C4-2B (cell line): Measurements from ENCODE around the gene NPC1L1.

Experiments used
- H3K27ac ChIP-seq: fragments of 450-650 bp; 2 replicates; pipeline ENCODE4 v1.5.1; 2017
- ZFX ChIP-seq: fragments of 450-650 bp; IDR thresholded peaks from 2 replicates; pipeline ENCODE4 v1.6.1; 2017
- TF ChIP-seq, protein P1 (sequence below): fragments of 450-650 bp; conservative IDR thresholded peaks from 2 replicates; pipeline ENCODE4 v1.5.1; 2017; ENCODE audit warnings: mild to moderate bottlenecking

Gene NPC1L1, protein sequence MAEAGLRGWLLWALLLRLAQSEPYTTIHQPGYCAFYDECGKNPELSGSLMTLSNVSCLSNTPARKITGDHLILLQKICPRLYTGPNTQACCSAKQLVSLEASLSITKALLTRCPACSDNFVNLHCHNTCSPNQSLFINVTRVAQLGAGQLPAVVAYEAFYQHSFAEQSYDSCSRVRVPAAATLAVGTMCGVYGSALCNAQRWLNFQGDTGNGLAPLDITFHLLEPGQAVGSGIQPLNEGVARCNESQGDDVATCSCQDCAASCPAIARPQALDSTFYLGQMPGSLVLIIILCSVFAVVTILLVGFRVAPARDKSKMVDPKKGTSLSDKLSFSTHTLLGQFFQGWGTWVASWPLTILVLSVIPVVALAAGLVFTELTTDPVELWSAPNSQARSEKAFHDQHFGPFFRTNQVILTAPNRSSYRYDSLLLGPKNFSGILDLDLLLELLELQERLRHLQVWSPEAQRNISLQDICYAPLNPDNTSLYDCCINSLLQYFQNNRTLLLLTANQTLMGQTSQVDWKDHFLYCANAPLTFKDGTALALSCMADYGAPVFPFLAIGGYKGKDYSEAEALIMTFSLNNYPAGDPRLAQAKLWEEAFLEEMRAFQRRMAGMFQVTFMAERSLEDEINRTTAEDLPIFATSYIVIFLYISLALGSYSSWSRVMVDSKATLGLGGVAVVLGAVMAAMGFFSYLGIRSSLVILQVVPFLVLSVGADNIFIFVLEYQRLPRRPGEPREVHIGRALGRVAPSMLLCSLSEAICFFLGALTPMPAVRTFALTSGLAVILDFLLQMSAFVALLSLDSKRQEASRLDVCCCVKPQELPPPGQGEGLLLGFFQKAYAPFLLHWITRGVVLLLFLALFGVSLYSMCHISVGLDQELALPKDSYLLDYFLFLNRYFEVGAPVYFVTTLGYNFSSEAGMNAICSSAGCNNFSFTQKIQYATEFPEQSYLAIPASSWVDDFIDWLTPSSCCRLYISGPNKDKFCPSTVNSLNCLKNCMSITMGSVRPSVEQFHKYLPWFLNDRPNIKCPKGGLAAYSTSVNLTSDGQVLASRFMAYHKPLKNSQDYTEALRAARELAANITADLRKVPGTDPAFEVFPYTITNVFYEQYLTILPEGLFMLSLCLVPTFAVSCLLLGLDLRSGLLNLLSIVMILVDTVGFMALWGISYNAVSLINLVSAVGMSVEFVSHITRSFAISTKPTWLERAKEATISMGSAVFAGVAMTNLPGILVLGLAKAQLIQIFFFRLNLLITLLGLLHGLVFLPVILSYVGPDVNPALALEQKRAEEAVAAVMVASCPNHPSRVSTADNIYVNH (N-terminal part only)

DNA sequence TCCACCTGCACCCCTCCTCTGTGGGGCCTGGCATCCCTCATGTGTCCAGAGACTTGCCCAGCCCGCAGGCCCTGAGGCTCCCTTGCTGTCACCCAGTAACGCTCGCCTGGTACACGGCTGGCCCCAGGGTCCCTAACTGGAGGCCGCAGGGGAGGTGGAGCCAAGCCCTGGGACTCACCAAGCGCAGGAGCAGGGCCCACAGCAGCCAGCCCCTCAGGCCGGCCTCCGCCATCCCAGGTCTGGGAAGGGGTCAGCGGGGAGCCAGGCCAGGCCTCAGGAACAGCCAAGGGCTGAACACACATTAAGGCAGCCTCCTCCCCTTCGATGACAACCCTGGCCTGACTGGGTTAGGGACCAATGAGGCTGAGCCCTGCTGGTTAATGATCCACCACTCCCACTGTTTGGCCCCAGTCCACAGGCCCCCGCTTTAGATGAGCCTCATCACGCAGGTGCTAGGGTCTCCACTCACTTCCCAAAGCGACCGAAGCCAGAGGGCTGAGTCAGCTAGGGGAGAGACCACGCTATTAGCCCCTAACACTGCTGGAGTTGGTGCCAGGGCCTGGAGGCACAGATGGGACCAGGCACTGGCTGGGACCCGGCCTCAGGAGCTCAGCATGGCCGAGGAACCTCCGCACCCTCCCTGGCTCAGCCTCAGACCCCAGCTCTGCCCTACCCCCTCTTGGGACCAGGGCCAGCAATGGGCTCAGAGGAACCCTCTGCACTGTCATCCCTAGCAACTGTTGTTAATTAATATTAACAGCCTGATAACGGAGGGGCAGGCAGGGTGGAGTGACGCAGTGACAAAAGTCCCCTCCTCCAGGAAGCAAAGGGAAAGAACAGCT is at the start of gene NPC1L1:
TSS of gene NPC1L1 (minus strand) at position 303 of the 842 bp plus-strand sequence. CDS start at position 232, 71 bp downstream.
- H3K27ac ChIP-seq, result no peak within 1 kb of the TSS
- TF ChIP-seq, protein P1, sequence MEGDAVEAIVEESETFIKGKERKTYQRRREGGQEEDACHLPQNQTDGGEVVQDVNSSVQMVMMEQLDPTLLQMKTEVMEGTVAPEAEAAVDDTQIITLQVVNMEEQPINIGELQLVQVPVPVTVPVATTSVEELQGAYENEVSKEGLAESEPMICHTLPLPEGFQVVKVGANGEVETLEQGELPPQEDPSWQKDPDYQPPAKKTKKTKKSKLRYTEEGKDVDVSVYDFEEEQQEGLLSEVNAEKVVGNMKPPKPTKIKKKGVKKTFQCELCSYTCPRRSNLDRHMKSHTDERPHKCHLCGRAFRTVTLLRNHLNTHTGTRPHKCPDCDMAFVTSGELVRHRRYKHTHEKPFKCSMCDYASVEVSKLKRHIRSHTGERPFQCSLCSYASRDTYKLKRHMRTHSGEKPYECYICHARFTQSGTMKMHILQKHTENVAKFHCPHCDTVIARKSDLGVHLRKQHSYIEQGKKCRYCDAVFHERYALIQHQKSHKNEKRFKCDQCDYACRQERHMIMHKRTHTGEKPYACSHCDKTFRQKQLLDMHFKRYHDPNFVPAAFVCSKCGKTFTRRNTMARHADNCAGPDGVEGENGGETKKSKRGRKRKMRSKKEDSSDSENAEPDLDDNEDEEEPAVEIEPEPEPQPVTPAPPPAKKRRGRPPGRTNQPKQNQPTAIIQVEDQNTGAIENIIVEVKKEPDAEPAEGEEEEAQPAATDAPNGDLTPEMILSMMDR, result no peak
- TF ChIP-seq ZFX, result no peak

DNA sequence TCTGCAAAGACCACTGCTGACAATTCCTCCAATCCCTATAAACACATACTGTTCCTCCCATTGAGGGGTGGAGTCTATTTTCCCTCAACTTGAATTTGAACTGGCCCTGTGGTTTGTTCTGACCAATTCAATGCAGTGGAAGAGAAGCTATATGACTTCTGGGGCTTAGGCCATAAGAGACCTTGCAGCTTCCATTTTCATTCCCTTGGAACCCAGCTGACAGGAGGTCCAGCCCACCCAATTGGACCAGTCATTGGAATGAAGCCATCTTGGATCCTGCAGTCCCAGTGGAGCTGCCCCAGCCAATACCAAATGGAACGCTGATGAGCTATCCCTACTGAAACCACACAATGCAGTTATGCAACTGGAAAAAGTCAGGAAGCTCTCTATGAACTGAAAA is 49.8 kb upstream of the NPC1L1 start:
- no peak for TF ChIP-seq ZFX
- TF ChIP-seq, protein P1, result no peak

DNA sequence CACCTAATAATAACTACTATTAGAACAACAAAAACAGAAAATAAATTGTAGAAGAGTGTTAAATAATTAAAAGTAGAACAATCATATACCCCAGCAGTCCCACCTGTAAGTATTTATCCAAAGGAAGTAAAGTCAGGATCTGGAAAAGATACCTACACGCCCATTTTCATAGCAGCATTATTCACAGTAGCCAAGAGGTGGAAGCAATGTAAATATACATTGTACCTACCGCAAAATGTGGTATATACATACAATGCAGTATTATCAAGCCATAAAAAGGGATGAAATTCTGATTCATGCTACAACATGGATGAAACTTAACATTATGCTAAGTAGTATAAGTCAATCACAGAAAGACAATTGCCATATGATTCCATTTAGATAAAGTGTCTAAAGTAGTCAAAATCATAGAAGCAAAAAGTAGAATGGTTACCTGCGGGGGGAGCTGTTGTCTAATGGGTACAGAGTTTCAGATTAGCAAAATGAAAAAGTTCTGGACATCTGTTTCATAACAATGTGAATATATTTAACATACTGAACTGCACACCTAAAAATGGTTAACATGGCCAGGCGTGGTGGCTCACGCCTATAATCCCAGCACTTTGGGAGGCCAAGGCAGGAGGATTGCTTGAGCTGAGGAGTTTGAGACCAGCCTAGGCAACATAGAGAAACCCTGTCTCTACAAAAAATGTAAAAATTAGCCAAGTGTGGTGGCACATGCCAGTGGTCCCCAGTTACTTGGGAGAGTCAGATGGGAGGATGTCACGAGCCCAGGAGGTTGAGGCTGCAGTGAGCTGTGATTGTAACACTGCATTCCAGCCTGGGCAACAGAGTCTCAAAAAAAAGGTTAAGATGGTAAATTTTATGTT is 46.9 kb upstream of the NPC1L1 start:
- TF ChIP-seq ZFX, result no peak
- TF ChIP-seq, protein P1, result peak; percentile 85
- H3K27ac ChIP-seq, result no peak overlapping the region

More for the DNA sequence above, 49.8 kb upstream of the NPC1L1 start:
- no peak overlapping the region for H3K27ac ChIP-seq

DNA sequence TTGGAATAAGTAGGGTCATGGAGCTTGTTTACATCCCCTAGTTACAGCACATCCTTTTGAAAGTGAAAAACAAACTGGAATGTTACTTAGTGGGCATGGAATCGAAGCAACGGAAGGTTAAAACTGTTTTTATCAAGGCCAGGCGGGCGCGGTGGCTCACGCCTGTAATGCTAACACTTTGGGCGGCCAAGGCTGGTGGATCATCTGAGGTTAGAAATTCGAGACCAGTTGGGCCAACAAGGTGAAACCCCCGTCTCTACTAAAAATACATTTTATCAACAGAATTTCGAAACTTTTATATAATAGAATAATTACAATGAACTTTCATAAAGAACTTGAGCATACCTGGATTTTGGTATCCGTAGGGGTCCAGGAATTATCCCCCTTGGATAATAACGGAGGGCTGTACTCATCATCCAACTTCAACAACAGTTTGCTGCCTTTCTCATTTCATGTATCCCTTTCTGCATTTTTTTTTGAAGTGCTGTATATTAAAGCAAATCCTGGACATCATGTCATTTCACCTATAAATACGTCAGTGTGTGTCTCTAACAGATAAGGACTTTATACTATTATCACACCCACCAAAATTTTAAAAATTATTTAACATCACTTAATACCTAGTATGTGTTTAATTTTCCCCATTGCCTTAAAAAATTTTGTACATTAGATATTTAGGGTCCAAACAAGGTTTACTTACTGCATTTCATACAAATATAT is 42.2 kb upstream of the NPC1L1 start:
- peak overlapping the region; percentile 98 for H3K27ac ChIP-seq
- TF ChIP-seq, protein P1, result no peak
- TF ChIP-seq ZFX, result no peak

DNA sequence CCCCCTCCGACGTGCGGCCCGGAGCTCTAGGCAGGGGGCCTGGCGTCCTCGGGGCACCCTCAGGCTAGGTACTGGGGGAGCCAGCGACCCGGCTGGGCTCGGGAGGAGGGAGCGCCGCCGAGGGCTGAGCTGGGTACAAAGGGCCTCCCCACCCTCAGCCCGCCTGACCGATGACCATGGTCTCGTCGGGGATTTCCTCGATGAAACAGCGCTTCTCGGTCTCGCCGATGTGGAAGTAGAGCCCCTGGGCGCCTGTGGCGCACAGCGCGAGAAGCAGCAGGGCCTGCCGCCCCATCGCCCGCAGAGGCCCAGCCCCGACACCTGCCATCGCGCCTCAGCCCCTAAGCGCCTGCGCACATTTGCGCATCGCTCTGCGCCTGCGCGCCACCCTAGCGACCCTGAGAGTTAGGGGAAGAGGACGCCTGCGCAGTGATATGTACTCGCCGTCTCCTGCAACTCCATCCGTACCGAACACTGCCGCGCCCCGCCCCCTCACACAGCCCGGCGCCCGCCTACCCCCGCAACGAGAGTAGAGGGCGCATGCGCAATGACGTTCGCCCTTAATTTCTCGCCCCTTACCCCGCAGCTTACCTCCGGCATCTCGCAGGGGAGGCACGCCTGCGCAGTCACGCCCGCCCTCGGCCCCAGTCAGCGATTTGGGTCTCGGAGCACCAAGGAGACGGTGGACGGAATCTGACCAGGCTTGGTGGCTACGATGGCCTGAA is 40.9 kb upstream of the NPC1L1 start, which contains the start of gene TMED4:
TSS of gene TMED4 (minus strand) at position 353 of the 725 bp plus-strand sequence. CDS start at position 328, 25 bp downstream.
- peak within 1 kb of the TSS; percentile 98 for H3K27ac ChIP-seq
- TF ChIP-seq ZFX, result peak; percentile 94
- TF ChIP-seq, protein P1, result no peak
